ENCODE results near the gene PREX1.

The PREX1 gene

DNA sequence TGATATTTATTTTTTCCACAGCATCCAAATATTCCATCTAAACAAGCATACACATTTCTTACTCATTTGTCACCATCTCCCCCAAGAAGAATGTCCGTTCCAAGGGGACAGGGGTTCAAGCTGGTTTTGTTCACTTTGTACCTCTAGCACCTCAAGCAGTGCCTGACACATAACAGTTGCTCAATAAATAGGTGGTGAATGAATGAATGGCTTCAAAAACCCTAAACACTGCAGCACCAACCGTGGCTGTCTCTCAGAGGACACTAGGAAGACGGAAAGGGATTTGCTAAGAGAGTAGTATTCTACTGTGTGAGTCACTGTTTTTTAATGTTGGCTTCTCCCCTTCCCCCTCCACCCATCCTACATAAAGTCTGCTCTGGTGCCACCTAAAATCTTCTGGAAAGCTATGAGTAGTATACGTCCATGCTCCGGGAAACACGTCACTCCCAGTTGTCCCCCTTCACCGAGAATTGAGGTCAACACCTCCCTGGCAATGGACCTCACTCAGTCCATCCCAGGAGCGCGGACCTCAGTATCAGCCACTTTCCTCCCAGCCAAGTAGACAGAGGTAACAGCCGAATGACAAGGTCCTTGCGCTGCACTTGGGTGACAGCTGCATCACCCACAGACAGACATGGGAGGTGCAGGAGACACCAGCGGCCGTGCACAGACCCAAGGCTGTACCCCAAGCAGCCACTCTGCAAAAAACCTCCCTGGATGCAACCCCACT lies 107.4 kb downstream of the PREX1 start:
- in situ Hi-C loops (cut with HindIII; ENCODE audit: low pct_unique_long_range_greater_than_20kb, low sequenced_read_pairs): no loop called here

DNA sequence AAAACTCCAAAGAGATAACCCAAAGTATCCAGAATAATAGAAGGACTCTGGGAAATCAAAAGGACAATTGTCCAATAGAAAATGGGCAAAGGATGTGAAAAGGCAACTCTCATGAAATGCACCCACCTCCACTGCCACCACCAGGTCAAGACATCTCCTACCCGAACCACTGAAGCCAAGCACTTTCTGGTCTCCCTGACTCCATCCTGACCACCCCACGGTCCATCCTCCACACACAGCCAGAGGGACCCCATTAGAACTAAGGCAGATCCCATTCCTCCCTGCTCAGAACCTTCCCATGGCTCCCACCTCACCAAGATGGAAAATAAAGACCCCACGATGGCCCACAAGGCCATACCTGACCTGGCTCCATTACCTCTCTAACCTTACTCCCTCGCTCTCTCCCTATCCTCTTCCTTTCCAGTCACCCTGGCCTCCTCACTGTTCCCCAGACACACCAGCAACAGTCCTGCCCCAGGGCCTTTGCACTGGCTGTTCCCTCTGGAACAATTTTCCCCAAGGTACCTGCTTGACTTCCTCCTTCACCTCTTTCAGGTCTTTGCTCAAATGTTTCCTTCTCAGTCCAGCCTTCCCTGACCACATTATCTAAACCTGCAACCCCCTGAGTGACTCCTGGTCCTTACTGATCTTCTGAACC lies 108.1 kb downstream of the PREX1 start:
- no peak for TF ChIP-seq JUND (IDR thresholded peaks at IDR 0.05; ENCODE audit: low read depth)
- DNase-seq (ENCODE audit: low read depth in 1 of 2, low spot score in 1 of 2): no peak
- in situ Hi-C loops (cut with HindIII; ENCODE audit: low pct_unique_long_range_greater_than_20kb, low sequenced_read_pairs): no loop called here

More for the DNA sequence above, 107.4 kb downstream of the PREX1 start:
- DNase-seq (ENCODE audit: low read depth in 1 of 2, low spot score in 1 of 2): no peak
- no peak for TF ChIP-seq JUND (IDR thresholded peaks at IDR 0.05; ENCODE audit: low read depth)

GRCh38 chr20:48718786-48719578 lies 108.8 kb downstream of the PREX1 start:
- no peak for TF ChIP-seq JUND (IDR thresholded peaks at IDR 0.05; ENCODE audit: low read depth)
- no peak for DNase-seq (ENCODE audit: low read depth in 1 of 2, low spot score in 1 of 2)
- in situ Hi-C loops (cut with HindIII; ENCODE audit: low pct_unique_long_range_greater_than_20kb, low sequenced_read_pairs): no loop called here

GRCh38 chr20:48717680-48718223 lies 110.0 kb downstream of the PREX1 start:
- in situ Hi-C loops (cut with HindIII; ENCODE audit: low pct_unique_long_range_greater_than_20kb, low sequenced_read_pairs): no loop called here
- DNase-seq (ENCODE audit: low read depth in 1 of 2, low spot score in 1 of 2): no peak
- TF ChIP-seq JUND (IDR thresholded peaks at IDR 0.05; ENCODE audit: low read depth): no peak

DNA sequence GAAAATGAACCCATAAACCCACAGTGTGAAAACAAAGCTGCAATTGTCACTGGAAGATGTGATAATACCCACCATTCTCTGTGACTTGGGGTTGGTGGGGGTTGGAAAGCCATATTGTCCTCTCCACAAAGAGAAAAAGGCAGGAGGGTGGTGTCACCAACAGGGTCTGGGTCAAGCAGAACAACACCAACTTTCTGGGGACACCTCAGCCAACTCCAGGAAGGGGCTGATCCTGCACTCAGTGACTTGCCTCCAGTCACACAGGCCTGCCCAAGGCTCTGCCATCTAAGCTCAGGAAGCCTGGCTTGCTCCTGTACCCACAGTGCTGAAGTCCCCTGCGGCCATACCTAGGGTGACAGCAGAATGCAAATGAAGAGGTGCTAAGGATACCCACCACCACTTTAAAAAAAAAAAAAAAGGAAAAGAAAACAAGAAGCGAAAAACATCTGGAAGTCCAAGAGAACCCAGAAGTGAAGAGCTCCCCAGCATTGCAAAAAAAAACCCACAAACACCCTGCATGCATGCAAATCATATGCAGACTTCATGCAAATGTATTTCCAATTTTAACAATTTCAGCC lies 110.6 kb downstream of the PREX1 start:
- DNase-seq (ENCODE audit: low read depth in 1 of 2, low spot score in 1 of 2): no peak
- TF ChIP-seq JUND (IDR thresholded peaks at IDR 0.05; ENCODE audit: low read depth): no peak
- in situ Hi-C loops (cut with HindIII; ENCODE audit: low pct_unique_long_range_greater_than_20kb, low sequenced_read_pairs): no loop called here

DNA sequence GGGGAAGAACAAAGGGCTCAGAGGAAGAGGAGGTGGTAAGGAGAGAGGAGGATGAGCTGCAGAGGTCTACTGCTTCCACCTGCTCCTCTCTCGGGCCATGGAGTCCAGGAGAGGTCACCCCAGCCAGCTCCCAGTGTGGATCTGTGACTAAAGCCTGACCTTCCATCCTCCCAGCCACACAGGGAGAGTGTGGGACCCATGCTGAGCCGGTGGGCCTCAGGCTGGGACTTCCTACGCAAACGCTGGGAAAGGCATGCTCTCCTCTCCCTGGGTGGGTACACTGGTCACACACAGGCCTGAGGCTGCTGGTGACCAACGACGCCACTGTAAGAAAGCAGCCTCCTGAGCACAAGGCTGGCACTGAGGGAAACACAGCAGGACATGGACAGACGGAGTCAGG lies 111.3 kb downstream of the PREX1 start:
- TF ChIP-seq JUND (IDR thresholded peaks at IDR 0.05; ENCODE audit: low read depth): no peak
- DNase-seq (ENCODE audit: low read depth in 1 of 2, low spot score in 1 of 2): no peak
- in situ Hi-C loops (cut with HindIII; ENCODE audit: low pct_unique_long_range_greater_than_20kb, low sequenced_read_pairs): no loop called here

DNA sequence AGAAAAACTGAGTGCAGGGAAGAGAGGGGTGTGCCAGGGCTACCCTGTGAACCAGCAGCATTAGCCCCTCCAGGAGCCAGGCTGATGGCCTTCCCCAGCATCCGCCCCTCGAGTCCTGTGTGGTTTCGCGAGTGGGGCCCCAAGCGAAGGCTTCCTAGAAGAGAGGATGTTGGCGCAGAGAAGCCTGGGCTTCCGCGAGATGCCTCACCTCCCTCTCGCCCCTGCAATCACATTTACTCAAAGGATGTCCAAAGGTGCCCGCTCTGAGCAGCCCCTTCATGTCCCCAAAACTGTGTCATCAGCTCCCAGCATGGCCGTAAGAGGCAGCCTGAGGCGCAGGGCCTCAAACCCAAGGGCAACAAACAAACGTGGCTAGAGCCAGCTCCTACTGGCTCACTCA lies 111.7 kb downstream of the PREX1 start:
- no peak for DNase-seq (ENCODE audit: low read depth in 1 of 2, low spot score in 1 of 2)
- no peak for TF ChIP-seq JUND (IDR thresholded peaks at IDR 0.05; ENCODE audit: low read depth)
- in situ Hi-C loops (cut with HindIII; ENCODE audit: low pct_unique_long_range_greater_than_20kb, low sequenced_read_pairs): no loop called here

DNA sequence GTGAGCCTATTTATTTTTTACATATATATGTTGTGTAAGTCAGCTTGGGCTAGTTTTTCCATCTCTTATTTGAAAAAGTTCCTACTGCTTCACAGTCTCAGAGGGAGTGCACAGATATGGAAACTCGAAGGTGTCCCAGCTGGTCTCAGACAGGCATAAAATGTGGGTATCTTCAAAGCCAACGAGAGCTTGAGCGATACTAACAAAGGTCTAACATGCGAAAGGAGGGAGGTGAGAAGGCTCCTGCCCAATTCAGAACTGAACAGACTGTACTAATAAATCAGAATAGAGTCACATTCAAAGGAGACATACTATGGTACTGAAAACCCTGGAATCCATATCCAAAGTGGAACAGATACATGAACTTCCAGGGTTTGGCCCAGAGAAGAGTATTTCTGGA lies 113.0 kb downstream of the PREX1 start:
- in situ Hi-C loops (cut with HindIII; ENCODE audit: low pct_unique_long_range_greater_than_20kb, low sequenced_read_pairs): no loop called here
- TF ChIP-seq JUND (IDR thresholded peaks at IDR 0.05; ENCODE audit: low read depth): no peak
- DNase-seq (ENCODE audit: low read depth in 1 of 2, low spot score in 1 of 2): no peak

DNA sequence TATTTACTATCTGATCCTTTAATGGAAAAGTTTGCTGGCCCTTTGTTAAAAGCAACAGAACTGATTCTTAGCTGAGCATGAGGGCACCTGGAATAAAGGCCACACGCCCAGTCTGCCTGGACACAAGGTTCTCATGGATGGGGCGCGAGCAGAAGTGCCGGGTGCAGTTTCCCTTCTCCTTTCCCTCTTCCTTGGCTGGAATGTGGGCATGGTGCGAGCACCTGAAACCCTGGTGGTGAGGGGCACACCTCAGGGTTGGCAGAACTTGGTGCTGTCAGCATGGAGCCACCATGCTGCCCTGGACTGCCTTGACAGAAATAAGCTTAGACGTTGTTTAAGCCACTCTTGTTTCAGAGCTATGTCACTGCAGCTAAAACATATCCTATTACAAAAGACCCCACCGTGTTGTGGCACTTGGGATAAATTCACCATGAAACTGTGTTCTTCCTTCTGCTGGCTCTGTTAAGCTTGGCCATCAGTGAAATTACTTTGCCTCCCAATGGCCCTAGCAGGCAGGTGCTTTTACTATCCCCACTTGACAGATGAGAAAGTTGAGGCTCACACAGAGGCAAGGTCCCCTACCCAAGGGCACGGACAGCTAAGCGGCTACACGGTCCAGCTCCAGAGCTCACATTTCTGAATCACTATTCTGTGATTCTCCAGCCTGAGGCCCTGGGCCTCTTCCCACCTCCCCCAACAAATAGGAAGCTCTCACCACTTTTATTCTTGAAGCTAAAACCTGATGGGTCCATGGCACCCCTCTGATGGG lies 115.9 kb downstream of the PREX1 start:
- no peak for TF ChIP-seq JUND (IDR thresholded peaks at IDR 0.05; ENCODE audit: low read depth)
- no peak for DNase-seq (ENCODE audit: low read depth in 1 of 2, low spot score in 1 of 2)
- in situ Hi-C loops (cut with HindIII; ENCODE audit: low pct_unique_long_range_greater_than_20kb, low sequenced_read_pairs): no loop called here

GRCh38 chr20:48711044-48711428 lies 116.8 kb downstream of the PREX1 start:
- peak in 1 of 2 experiments; percentile 30 for DNase-seq (ENCODE audit: low read depth in 1 of 2, low spot score in 1 of 2)
- no peak for TF ChIP-seq JUND (IDR thresholded peaks at IDR 0.05; ENCODE audit: low read depth)
- in situ Hi-C loops (cut with HindIII; ENCODE audit: low pct_unique_long_range_greater_than_20kb, low sequenced_read_pairs): no loop called here

DNA sequence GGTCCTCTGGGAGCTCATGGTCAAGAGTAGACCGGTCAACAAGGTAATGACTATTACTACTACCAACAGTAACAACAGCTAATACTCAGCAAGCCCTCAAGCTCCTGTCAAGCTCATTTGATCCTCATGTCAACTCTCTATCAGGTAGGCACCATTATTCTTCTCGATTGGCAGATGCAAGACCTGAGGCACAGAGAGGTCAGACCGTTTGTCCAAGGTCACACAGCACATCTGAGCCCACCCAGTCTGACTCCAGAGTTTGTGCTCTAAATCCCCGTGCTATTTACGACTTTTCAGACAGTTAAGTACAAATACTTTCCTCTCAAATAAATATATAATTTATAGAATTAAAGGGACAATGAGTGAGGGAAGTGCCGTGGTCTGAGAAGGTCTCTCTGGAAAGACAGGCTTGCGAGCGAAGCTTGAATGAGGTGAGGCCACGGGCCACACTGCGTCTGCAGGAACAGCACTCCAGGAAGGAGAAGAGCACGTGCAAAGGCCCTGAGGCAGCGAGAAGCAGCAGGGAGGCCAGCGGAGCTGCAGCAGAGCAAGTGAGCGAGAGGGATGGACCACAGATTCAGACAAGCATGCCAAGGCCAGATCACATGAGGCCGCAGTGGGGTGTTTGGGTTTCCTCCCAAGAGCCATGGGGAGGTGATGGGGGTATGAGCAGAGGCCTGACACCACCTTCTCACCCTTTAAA lies 117.3 kb downstream of the PREX1 start:
- no peak for DNase-seq (ENCODE audit: low read depth in 1 of 2, low spot score in 1 of 2)
- in situ Hi-C loops (cut with HindIII; ENCODE audit: low pct_unique_long_range_greater_than_20kb, low sequenced_read_pairs): no loop called here
- TF ChIP-seq JUND (IDR thresholded peaks at IDR 0.05; ENCODE audit: low read depth): no peak

Data from T47D (cell line).